ENCODE results near the gene ARHGAP29. TPM values are rescaled to one million over a fixed set of nuclear protein-coding genes. Genes with fewer than 3 reads are reported as not detected.

The ARHGAP29 gene
- polyA plus RNA-seq, 1 experiment = 21.5 TPM

- TF ChIP-seq CTCF (IDR thresholded peaks at IDR 0.05; ENCODE audit: insufficient read depth, low read depth, low read length) = no peak
- no peaks in the 10 kb centered on the region for H3K27me3 ChIP-seq (ENCODE audit: control insufficient read depth, insufficient read depth, low read length)
- ChIA-PET POLR2A (no interaction called here), CTCF (interaction anchor here (0.6 kb wide), 1 partner anchor 10 kb away, joined by 3 read pairs; no protein-coding TSS in a partner anchor)
- H3K4me3 ChIP-seq (ENCODE audit: low read depth, low read length) = no peak overlapping the region
- no peak for DNase-seq (ENCODE audit: low read depth)
- peaks cover 6% of the 10 kb centered on the region for H3K36me3 ChIP-seq (ENCODE audit: control insufficient read depth, insufficient read depth, low read length)
Measured at GRCh38 chr1:94199398-94199797, 38.0 kb downstream of the ARHGAP29 start.

GRCh38 chr1:94194079-94194865, 43.1 kb downstream of the ARHGAP29 start:
- no peak for TF ChIP-seq CTCF (IDR thresholded peaks at IDR 0.05; ENCODE audit: insufficient read depth, low read depth, low read length)
- Histone ChIP-seq H3K36me3 (ENCODE audit: control insufficient read depth, insufficient read depth, low read length) (peaks cover 2% of the 10 kb centered on the region; the same call in 1 of the 2 replicates), H3K27me3 (ENCODE audit: control insufficient read depth, insufficient read depth, low read length) (no peaks in the 10 kb centered on the region), H3K4me3 (ENCODE audit: low read depth, low read length) (no peak overlapping the region)
- CTCF ChIA-PET = interaction anchor here (1.7 kb wide), 1 partner anchor 130 kb away, joined by 4 read pairs; no protein-coding TSS in a partner anchor
- POLR2A ChIA-PET = no interaction called here
- DNase-seq (ENCODE audit: low read depth) = no peak

- Histone ChIP-seq H3K36me3 (ENCODE audit: control insufficient read depth, insufficient read depth, low read length) (0 out of 2 replicates have a peak, but pooled peaks cover 2% of the 10 kb centered on the region), H3K4me3 (ENCODE audit: low read depth, low read length) (no peak overlapping the region), H3K27me3 (ENCODE audit: control insufficient read depth, insufficient read depth, low read length) (no peaks in the 10 kb centered on the region)
- TF ChIP-seq CTCF (IDR thresholded peaks at IDR 0.05; ENCODE audit: insufficient read depth, low read depth, low read length) = no peak
- ChIA-PET POLR2A (no interaction called here), CTCF (interaction anchor here (0.7 kb wide), 1 partner anchor 29 kb away, joined by 3 read pairs; no protein-coding TSS in a partner anchor)
- DNase-seq (ENCODE audit: low read depth) = no peak
Measured at GRCh38 chr1:94193128-94193527, 44.3 kb downstream of the ARHGAP29 start.

- TF ChIP-seq CTCF (IDR thresholded peaks at IDR 0.05; ENCODE audit: insufficient read depth, low read depth, low read length) = no peak
- ChIA-PET POLR2A (interaction anchor here (0.6 kb wide), 1 partner anchor 27 kb away, joined by 3 read pairs; no protein-coding TSS in a partner anchor), CTCF (interaction anchor here (0.7 to 1.7 kb wide), 4 partner anchors 13 to 129 kb away, joined by 3 to 5 read pairs (median 4); no protein-coding TSS in a partner anchor)
- H3K4me3 ChIP-seq (ENCODE audit: low read depth, low read length) = no peak overlapping the region
- peaks cover 2% of the 10 kb centered on the region for H3K36me3 ChIP-seq (ENCODE audit: control insufficient read depth, insufficient read depth, low read length)
- DNase-seq (ENCODE audit: low read depth) = no peak
- H3K27me3 ChIP-seq (ENCODE audit: control insufficient read depth, insufficient read depth, low read length) = no peaks in the 10 kb centered on the region
Measured at GRCh38 chr1:94191216-94191615, 46.2 kb downstream of the ARHGAP29 start.

- no peak for DNase-seq (ENCODE audit: low read depth)
- TF ChIP-seq CTCF (IDR thresholded peaks at IDR 0.05; ENCODE audit: insufficient read depth, low read depth, low read length) = no peak
- CTCF ChIA-PET = interaction anchor here (0.7 to 3.3 kb wide), 6 partner anchors 10 to 148 kb away, joined by 4 to 22 read pairs (median 4); no protein-coding TSS in a partner anchor
- Histone ChIP-seq H3K36me3 (ENCODE audit: control insufficient read depth, insufficient read depth, low read length) (peaks cover 2% of the 10 kb centered on the region), H3K27me3 (ENCODE audit: control insufficient read depth, insufficient read depth, low read length) (no peaks in the 10 kb centered on the region), H3K4me3 (ENCODE audit: low read depth, low read length) (no peak overlapping the region)
- POLR2A ChIA-PET = no interaction called here
Measured at GRCh38 chr1:94186946-94187345, 50.4 kb downstream of the ARHGAP29 start.
